Testis (tissue), 2 donors: Measurements from ENCODE around the gene KLF5.
"Not testable (repeated sequence)": the region's sequence is repeated elsewhere in the genome, so short reads cannot be mapped to it uniquely, and the experiment has no call there.

Experiments used
- CTCF ChIP-seq, 3 experiments: fragments of 450-650 bp in 2 of 3; fragments of 200-600 bp in 1 of 3; sonication (generic) in 1 of 3; IDR thresholded peaks; one replicate each; pipeline ENCODE4 v1.5.1; 2016 to 2019; ENCODE audit warnings: antibody characterized with exemption in 3 of 3, mild to moderate bottlenecking in 2 of 3, moderate library complexity in 1 of 3
- POLR2A ChIP-seq: fragments of 450-650 bp; IDR thresholded peaks from one replicate; pipeline ENCODE4 v1.6.1; 2017; ENCODE audit warnings: antibody characterized with exemption, mild to moderate bottlenecking, moderate library complexity

GRCh38 chr13:73100781-73101180 is 42.0 kb downstream of the KLF5 start:
- not testable (repeated sequence) for TF ChIP-seq CTCF (IDR thresholded peaks at IDR 0.05); POLR2A
